Liver (tissue), 9 donors: ENCODE measurements around the gene NOC4L. TPM values are rescaled to one million over a fixed set of nuclear protein-coding genes. Genes with fewer than 3 reads are reported as not detected.

Experiments used
- DNase-seq: peaks from one replicate; pipeline ENCODE4 v3.0.0-alpha.2; 2017; ENCODE audit warnings: low spot score
- H3K27ac ChIP-seq, 2 donors: one replicate each; pipeline ENCODE4 v1.7.0; 2013; ENCODE audit warnings: inconsistent platforms in 2 of 2, low read length in 2 of 2, control low read depth in 1 of 2, low read depth in 1 of 2, mild to moderate bottlenecking in 1 of 2
- H3K27me3 ChIP-seq, 4 donors: one replicate each; pipeline versions ENCODE4 v1.6.1 to v1.7.0; 2013; ENCODE audit warnings: low read length in 3 of 4, inconsistent platforms in 1 of 4, mild to moderate bottlenecking in 1 of 4, moderate library complexity in 1 of 4; ENCODE audit not compliant: control insufficient read depth in 4 of 4, insufficient read depth in 4 of 4
- H3K36me3 ChIP-seq, 4 donors: one replicate each; pipeline versions ENCODE4 v1.6.1 to v1.7.0; 2013; ENCODE audit warnings: low read length in 3 of 4, mild to moderate bottlenecking in 3 of 4, low read depth in 1 of 4, moderate library complexity in 1 of 4; ENCODE audit not compliant: control insufficient read depth in 4 of 4, insufficient read depth in 3 of 4
- H3K4me1 ChIP-seq, 4 donors: one replicate each; pipeline versions ENCODE4 v1.6.1 to v1.7.0; 2013; ENCODE audit warnings: low read length in 3 of 4, mild to moderate bottlenecking in 3 of 4, moderate library complexity in 1 of 4; ENCODE audit not compliant: control insufficient read depth in 4 of 4, insufficient read depth in 4 of 4
- H3K4me3 ChIP-seq, 3 donors: one replicate each; pipeline versions ENCODE4 v1.6.1 to v1.7.0; 2013; ENCODE audit warnings: low read length in 3 of 3, control low read depth in 1 of 3, low read depth in 1 of 3, mild to moderate bottlenecking in 1 of 3
- H3K9ac ChIP-seq, 2 donors: one replicate each; pipeline ENCODE4 v1.7.0; 2013; ENCODE audit warnings: low read length in 2 of 2, mild to moderate bottlenecking in 2 of 2, moderate library complexity in 2 of 2, control low read depth in 1 of 2, low read depth in 1 of 2
- H3K9me3 ChIP-seq, 4 donors: one replicate each; pipeline versions ENCODE4 v1.6.1 to v1.7.0; 2013; ENCODE audit warnings: low read length in 3 of 4; ENCODE audit not compliant: control insufficient read depth in 4 of 4
- EGR1 ChIP-seq, 2 donors: IDR thresholded peaks; 2 replicates each; pipeline ENCODE4 v1.6.1; 2016 to 2018; ENCODE audit warnings: antibody characterized with exemption in 2 of 2, low read depth in 2 of 2
- FOXA1 ChIP-seq: IDR thresholded peaks from 2 replicates; pipeline ENCODE4 v1.6.1; 2016; ENCODE audit warnings: antibody characterized with exemption
- FOXA2 ChIP-seq: IDR thresholded peaks from 2 replicates; pipeline ENCODE4 v1.6.1; 2016; ENCODE audit warnings: antibody characterized with exemption
- GABPA ChIP-seq, 2 donors: IDR thresholded peaks in 1 of 2; conservative IDR thresholded peaks in 1 of 2; 2 replicates each; pipeline ENCODE4 v1.6.1; 2016; ENCODE audit warnings: antibody characterized with exemption in 2 of 2, mild to moderate bottlenecking in 1 of 2, moderate library complexity in 1 of 2
- HNF4A ChIP-seq, 2 donors: conservative IDR thresholded peaks; 2 replicates each; pipeline ENCODE4 v1.6.1; 2016; ENCODE audit warnings: antibody characterized with exemption in 2 of 2, mild to moderate bottlenecking in 2 of 2
- HNF4G ChIP-seq: IDR thresholded peaks from 2 replicates; pipeline ENCODE4 v1.6.1; 2016; ENCODE audit warnings: antibody characterized with exemption
- JUND ChIP-seq, 2 donors: IDR thresholded peaks; 2 replicates each; pipeline ENCODE4 v1.6.1; 2016; ENCODE audit warnings: antibody characterized with exemption in 2 of 2
- NR2F2 ChIP-seq: IDR thresholded peaks from 2 replicates; pipeline ENCODE4 v1.6.1; 2016; ENCODE audit warnings: antibody characterized with exemption
- RAD21 ChIP-seq, 2 donors: IDR thresholded peaks; 2 replicates each; pipeline ENCODE4 v1.6.1; 2016; ENCODE audit warnings: antibody characterized with exemption in 2 of 2, mild to moderate bottlenecking in 2 of 2
- RXRA ChIP-seq, 2 donors: IDR thresholded peaks; 2 replicates each; pipeline ENCODE4 v1.6.1; 2017 to 2018; ENCODE audit warnings: antibody characterized with exemption in 2 of 2, mild to moderate bottlenecking in 1 of 2
- SP1 ChIP-seq: IDR thresholded peaks from 2 replicates; pipeline ENCODE4 v1.6.1; 2018; ENCODE audit warnings: antibody characterized with exemption, mild to moderate bottlenecking
- TAF1 ChIP-seq: conservative IDR thresholded peaks from 2 replicates; pipeline ENCODE4 v1.6.1; 2016; ENCODE audit warnings: antibody characterized with exemption, mild to moderate bottlenecking
- YY1 ChIP-seq: IDR thresholded peaks from 2 replicates; pipeline ENCODE4 v1.6.1; 2016; ENCODE audit warnings: antibody characterized with exemption, mild to moderate bottlenecking
- WGBS: extraction: QIAGEN DNeasy Blood & Tissue Kit; methylation state at CpG from one replicate; pipeline ENCODE4 v1.1.7; 2013; 5-methylcytosine and 5-hydroxymethylcytosine counted together
- polyA plus RNA-seq, 2 donors: library from polyadenylated mRNA; stranded (reverse) in 1 of 2; unstranded in 1 of 2; fragments of 200-250 nt in 1 of 2; fragments of >200 nt in 1 of 2; fragmentation: Nextera tagmentation in 1 of 2; extraction: Ambion mirVana in 1 of 2; gene quantifications; one replicate each; pipeline versions ENCODE4 v1.2.1 to v1.2.3, GENCODE V29; 2013 to 2015
- total RNA-seq, 2 donors: library from RNA; depleted of rRNA; stranded (reverse); fragments of >200 nt; gene quantifications; one replicate each; pipeline ENCODE4 v1.2.3, GENCODE V29; 2014
- TF ChIP-seq, protein P1 (sequence below): IDR thresholded peaks from 2 replicates; pipeline ENCODE4 v1.6.1; 2016; ENCODE audit warnings: antibody characterized with exemption, mild to moderate bottlenecking
- TF ChIP-seq, protein P2 (sequence below): IDR thresholded peaks from 2 replicates; pipeline ENCODE4 v1.6.1; 2016; ENCODE audit warnings: antibody characterized with exemption
- TF ChIP-seq, protein P3 (sequence below): IDR thresholded peaks from 2 replicates; pipeline ENCODE4 v1.6.1; 2016; ENCODE audit warnings: antibody characterized with exemption
- TF ChIP-seq, protein P4 (sequence below): fragments of 150-350 bp; IDR thresholded peaks from 2 replicates; pipeline ENCODE4 v1.5.1; 2017; ENCODE audit warnings: improper control_type of control experiment, low read depth, low read length; ENCODE audit not compliant: missing input control
- TF ChIP-seq, protein P5 (sequence below): IDR thresholded peaks from 2 replicates; pipeline ENCODE4 v1.6.1; 2016; ENCODE audit warnings: antibody characterized with exemption
- donor health status: healthy.
- donor health status: healthy.
- donor health status: healthy.
- donor health status: healthy.
- donor health status: healthy.

The NOC4L gene
- total and polyA plus RNA-seq, 4 donors, result 6.4 to 11.6 (median 8.4) TPM

DNA sequence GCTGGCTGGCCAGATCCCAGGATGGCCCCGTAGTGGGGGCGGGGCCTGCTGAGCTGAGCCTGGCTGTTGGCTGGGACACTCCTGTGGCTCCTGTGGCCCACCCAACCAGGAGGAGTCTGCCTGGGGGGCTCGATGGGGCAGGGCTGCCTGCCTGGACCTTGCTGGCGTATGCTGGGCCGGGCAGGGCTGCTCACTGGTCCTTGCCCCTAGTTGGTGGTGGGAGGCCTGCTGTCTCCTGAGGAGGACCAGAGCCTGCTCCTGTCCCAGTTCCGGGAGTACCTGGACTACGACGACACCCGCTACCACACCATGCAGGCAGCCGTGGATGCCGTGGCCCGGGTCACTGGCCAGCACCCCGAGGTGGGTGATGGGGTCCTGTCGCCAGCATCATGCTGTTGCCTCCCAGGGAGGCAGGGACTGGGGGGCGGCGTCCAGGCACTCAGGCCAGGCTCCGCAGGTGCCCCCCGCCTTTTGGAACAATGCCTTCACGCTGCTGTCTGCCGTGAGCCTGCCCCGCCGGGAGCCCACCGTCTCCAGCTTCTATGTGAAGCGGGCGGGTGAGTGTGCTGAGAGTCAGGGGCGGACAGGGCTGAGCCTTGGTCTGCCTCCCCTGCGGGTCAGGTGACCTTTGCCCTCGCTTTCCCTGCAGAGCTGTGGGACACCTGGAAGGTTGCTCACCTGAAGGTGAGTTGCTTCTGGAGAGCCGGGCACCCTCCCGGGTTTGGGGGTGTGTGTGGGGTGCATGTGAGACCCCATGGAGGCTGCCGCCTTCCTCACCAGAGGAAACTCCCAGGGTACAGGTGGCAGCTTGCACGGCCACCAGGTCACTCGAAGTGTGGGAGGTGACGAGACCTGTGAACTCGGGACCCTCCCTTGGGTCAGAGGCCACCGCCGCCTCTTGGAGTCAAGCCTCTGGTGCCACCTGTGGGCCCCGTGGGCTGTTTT is 3.4 kb downstream of the NOC4L start:
- TF ChIP-seq, protein P1, sequence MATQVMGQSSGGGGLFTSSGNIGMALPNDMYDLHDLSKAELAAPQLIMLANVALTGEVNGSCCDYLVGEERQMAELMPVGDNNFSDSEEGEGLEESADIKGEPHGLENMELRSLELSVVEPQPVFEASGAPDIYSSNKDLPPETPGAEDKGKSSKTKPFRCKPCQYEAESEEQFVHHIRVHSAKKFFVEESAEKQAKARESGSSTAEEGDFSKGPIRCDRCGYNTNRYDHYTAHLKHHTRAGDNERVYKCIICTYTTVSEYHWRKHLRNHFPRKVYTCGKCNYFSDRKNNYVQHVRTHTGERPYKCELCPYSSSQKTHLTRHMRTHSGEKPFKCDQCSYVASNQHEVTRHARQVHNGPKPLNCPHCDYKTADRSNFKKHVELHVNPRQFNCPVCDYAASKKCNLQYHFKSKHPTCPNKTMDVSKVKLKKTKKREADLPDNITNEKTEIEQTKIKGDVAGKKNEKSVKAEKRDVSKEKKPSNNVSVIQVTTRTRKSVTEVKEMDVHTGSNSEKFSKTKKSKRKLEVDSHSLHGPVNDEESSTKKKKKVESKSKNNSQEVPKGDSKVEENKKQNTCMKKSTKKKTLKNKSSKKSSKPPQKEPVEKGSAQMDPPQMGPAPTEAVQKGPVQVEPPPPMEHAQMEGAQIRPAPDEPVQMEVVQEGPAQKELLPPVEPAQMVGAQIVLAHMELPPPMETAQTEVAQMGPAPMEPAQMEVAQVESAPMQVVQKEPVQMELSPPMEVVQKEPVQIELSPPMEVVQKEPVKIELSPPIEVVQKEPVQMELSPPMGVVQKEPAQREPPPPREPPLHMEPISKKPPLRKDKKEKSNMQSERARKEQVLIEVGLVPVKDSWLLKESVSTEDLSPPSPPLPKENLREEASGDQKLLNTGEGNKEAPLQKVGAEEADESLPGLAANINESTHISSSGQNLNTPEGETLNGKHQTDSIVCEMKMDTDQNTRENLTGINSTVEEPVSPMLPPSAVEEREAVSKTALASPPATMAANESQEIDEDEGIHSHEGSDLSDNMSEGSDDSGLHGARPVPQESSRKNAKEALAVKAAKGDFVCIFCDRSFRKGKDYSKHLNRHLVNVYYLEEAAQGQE, result no peak
- TF ChIP-seq, protein P2, sequence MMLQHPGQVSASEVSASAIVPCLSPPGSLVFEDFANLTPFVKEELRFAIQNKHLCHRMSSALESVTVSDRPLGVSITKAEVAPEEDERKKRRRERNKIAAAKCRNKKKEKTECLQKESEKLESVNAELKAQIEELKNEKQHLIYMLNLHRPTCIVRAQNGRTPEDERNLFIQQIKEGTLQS, result no peak
- TF ChIP-seq TAF1, result no peak
- no peak for TF ChIP-seq EGR1 (IDR thresholded peaks at IDR 0.05; ENCODE audit: low read depth in 2 of 2)
- no peak for TF ChIP-seq HNF4G
- TF ChIP-seq FOXA1, result no peak
- no peak for TF ChIP-seq JUND (IDR thresholded peaks at IDR 0.05)
- no peak for TF ChIP-seq SP1
- TF ChIP-seq HNF4A (conservative IDR thresholded peaks at IDR 0.05), result no peak
- no peak for TF ChIP-seq YY1
- no peak for TF ChIP-seq GABPA (IDR thresholded peaks at IDR 0.05 in 1 of 2, conservative IDR thresholded peaks at IDR 0.05 in 1 of 2)
- TF ChIP-seq, protein P3, sequence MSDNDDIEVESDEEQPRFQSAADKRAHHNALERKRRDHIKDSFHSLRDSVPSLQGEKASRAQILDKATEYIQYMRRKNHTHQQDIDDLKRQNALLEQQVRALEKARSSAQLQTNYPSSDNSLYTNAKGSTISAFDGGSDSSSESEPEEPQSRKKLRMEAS, result no peak
- no peak for TF ChIP-seq RXRA (IDR thresholded peaks at IDR 0.05)
- TF ChIP-seq NR2F2, result no peak
- no peak for TF ChIP-seq FOXA2
- no peak for TF ChIP-seq RAD21 (IDR thresholded peaks at IDR 0.05)
- TF ChIP-seq, protein P4, sequence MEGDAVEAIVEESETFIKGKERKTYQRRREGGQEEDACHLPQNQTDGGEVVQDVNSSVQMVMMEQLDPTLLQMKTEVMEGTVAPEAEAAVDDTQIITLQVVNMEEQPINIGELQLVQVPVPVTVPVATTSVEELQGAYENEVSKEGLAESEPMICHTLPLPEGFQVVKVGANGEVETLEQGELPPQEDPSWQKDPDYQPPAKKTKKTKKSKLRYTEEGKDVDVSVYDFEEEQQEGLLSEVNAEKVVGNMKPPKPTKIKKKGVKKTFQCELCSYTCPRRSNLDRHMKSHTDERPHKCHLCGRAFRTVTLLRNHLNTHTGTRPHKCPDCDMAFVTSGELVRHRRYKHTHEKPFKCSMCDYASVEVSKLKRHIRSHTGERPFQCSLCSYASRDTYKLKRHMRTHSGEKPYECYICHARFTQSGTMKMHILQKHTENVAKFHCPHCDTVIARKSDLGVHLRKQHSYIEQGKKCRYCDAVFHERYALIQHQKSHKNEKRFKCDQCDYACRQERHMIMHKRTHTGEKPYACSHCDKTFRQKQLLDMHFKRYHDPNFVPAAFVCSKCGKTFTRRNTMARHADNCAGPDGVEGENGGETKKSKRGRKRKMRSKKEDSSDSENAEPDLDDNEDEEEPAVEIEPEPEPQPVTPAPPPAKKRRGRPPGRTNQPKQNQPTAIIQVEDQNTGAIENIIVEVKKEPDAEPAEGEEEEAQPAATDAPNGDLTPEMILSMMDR, result no peak
- TF ChIP-seq, protein P5, sequence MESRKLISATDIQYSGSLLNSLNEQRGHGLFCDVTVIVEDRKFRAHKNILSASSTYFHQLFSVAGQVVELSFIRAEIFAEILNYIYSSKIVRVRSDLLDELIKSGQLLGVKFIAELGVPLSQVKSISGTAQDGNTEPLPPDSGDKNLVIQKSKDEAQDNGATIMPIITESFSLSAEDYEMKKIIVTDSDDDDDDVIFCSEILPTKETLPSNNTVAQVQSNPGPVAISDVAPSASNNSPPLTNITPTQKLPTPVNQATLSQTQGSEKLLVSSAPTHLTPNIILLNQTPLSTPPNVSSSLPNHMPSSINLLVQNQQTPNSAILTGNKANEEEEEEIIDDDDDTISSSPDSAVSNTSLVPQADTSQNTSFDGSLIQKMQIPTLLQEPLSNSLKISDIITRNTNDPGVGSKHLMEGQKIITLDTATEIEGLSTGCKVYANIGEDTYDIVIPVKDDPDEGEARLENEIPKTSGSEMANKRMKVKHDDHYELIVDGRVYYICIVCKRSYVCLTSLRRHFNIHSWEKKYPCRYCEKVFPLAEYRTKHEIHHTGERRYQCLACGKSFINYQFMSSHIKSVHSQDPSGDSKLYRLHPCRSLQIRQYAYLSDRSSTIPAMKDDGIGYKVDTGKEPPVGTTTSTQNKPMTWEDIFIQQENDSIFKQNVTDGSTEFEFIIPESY, result no peak
- Histone ChIP-seq H3K36me3 (peaks cover 0 to 8% (median 4%) of the 10 kb centered on the region in 4 donors), H3K27ac (no peak overlapping the region), H3K9ac (no peak overlapping the region), H3K27me3 (no peaks in the 10 kb centered on the region), H3K9me3 (no peaks in the 10 kb centered on the region), H3K4me1 (peaks cover 5 to 21% (median 19%) of the 10 kb centered on the region in 4 donors), H3K4me3 (no peak overlapping the region)
- 94% methylated on average over 38 of the region's 38 CpGs for WGBS
- DNase-seq, result no peak
